Measurements from ENCODE around the gene CTDP1. TPM values are rescaled to one million over a fixed set of nuclear protein-coding genes. Genes with fewer than 3 reads are reported as not detected.

The CTDP1 gene
- total RNA-seq, 1 experiment from 2014 or later = 24.9 TPM

GRCh38 chr18:79765491-79766245 is 86.1 kb downstream of the CTDP1 start (continued):
- TF ChIP-seq, protein P1, sequence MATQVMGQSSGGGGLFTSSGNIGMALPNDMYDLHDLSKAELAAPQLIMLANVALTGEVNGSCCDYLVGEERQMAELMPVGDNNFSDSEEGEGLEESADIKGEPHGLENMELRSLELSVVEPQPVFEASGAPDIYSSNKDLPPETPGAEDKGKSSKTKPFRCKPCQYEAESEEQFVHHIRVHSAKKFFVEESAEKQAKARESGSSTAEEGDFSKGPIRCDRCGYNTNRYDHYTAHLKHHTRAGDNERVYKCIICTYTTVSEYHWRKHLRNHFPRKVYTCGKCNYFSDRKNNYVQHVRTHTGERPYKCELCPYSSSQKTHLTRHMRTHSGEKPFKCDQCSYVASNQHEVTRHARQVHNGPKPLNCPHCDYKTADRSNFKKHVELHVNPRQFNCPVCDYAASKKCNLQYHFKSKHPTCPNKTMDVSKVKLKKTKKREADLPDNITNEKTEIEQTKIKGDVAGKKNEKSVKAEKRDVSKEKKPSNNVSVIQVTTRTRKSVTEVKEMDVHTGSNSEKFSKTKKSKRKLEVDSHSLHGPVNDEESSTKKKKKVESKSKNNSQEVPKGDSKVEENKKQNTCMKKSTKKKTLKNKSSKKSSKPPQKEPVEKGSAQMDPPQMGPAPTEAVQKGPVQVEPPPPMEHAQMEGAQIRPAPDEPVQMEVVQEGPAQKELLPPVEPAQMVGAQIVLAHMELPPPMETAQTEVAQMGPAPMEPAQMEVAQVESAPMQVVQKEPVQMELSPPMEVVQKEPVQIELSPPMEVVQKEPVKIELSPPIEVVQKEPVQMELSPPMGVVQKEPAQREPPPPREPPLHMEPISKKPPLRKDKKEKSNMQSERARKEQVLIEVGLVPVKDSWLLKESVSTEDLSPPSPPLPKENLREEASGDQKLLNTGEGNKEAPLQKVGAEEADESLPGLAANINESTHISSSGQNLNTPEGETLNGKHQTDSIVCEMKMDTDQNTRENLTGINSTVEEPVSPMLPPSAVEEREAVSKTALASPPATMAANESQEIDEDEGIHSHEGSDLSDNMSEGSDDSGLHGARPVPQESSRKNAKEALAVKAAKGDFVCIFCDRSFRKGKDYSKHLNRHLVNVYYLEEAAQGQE (IDR thresholded peaks at IDR 0.05; ENCODE audit: low read depth) = no peak
- TF ChIP-seq POLR2A (IDR thresholded peaks at IDR 0.05; ENCODE audit: borderline replicate concordance, extremely low read depth, insufficient read depth, insufficient read length) (no peak), POLR2AphosphoS5 (IDR thresholded peaks at IDR 0.05; ENCODE audit: low read depth, low read length) (no peak), SRF (IDR thresholded peaks at IDR 0.05; ENCODE audit: low read depth) (no peak), FOSL1 (IDR thresholded peaks at IDR 0.05; ENCODE audit: low read depth) (no peak), CEBPB (IDR thresholded peaks at IDR 0.05; ENCODE audit: low read depth) (no peak), SP1 (IDR thresholded peaks at IDR 0.05; ENCODE audit: low read depth) (no peak)

- no peaks in the 10 kb centered on the region for H3K4me1 ChIP-seq (ENCODE audit: control insufficient read depth in 1 of 2, insufficient read depth in 2 of 2, low read length in 2 of 2)
- H2AFZ ChIP-seq (ENCODE audit: low read depth, low read length, poor library complexity, severe bottlenecking) = no peak overlapping the region
- H3K4me3 ChIP-seq (replicated peaks in 1 of 2; ENCODE audit: low read depth in 1 of 2, low read length in 2 of 2) = no peak overlapping the region
- no peaks in the 10 kb centered on the region for H3K36me3 ChIP-seq (ENCODE audit: control insufficient read depth in 1 of 2, insufficient read depth in 2 of 2, low read length in 2 of 2)
- no peaks in the 10 kb centered on the region for H4K20me1 ChIP-seq (ENCODE audit: insufficient read depth)
- no peak overlapping the region for H3K4me2 ChIP-seq (ENCODE audit: low read length)
- H3K27ac ChIP-seq (ENCODE audit: low read depth, low read length) = no peak overlapping the region
- peaks cover 6% of the 10 kb centered on the region; the same call in 1 of the 2 replicates for H3K27me3 ChIP-seq (ENCODE audit: insufficient read depth, low read length)
- DNase-seq (ENCODE audit: low read depth, low spot score) (no peak), ATAC-seq (no peak)
- ChIA-PET POLR2A (no interaction called here), RAD21 (ENCODE audit: low non-redundant PET in 1 of 2, low total read pairs in 2 of 2, uncharacterized antibody in 2 of 2, unreplicated experiment in 2 of 2) (no interaction called here), CTCF (no interaction called here)
- H3K9me2 ChIP-seq (ENCODE audit: insufficient read depth) = no peaks in the 10 kb centered on the region
- intact Hi-C loops (cut with micrococcal nuclease) = loop anchor here (10.0 kb wide), 1 partner anchor 58 kb away; no protein-coding TSS in a partner anchor
- no peak for TF ChIP-seq EZH2 (IDR thresholded peaks at IDR 0.05)
- TF ChIP-seq POLR2AphosphoS5 (IDR thresholded peaks at IDR 0.05; ENCODE audit: low read depth, low read length) = no peak
- no peak for TF ChIP-seq SP1 (IDR thresholded peaks at IDR 0.05; ENCODE audit: low read depth)
- TF ChIP-seq ZNF274 (IDR thresholded peaks at IDR 0.05; ENCODE audit: low read depth, low read length) = no peak
- no peak for TF ChIP-seq FOSL1 (IDR thresholded peaks at IDR 0.05; ENCODE audit: low read depth)
- no peak for TF ChIP-seq MAX (IDR thresholded peaks at IDR 0.05)
- TF ChIP-seq TCF7L2 (IDR thresholded peaks at IDR 0.05; ENCODE audit: borderline replicate concordance, extremely low read depth, insufficient read depth, insufficient read length) = no peak
- no peak for TF ChIP-seq ELF1 (IDR thresholded peaks at IDR 0.05; ENCODE audit: borderline replicate concordance, low read depth)
- TF ChIP-seq CEBPB (IDR thresholded peaks at IDR 0.05; ENCODE audit: low read depth) = no peak
- no peak for TF ChIP-seq ZBTB33 (IDR thresholded peaks at IDR 0.05; ENCODE audit: extremely low read depth, insufficient replicate concordance, low read length)
- no peak for TF ChIP-seq JUND (IDR thresholded peaks at IDR 0.05)
- no peaks in the 10 kb centered on the region for H3K9me3 ChIP-seq (ENCODE audit: control insufficient read depth in 1 of 2, insufficient read depth in 1 of 2, low read depth in 1 of 2, low read length in 2 of 2)
- H3K9ac ChIP-seq (ENCODE audit: low read length) = no peak overlapping the region
- no TSS peak for BruUV-seq (replicated peaks)
- no peaks in the 10 kb centered on the region for H3K79me2 ChIP-seq (ENCODE audit: insufficient read depth, low read length)
These were observed 86.7 kb downstream of the CTDP1 start for GRCh38 chr18:79766308-79766707.
